BLaER1 treated with 17β-estradiol and CSF1 and Interleukin-3, amounts not matched to agents 10 nM and 100 nM (cell line): ENCODE data around the gene PM20D1.

Experiments
- H3K27ac ChIP-seq, 11 experiments: shearing (Covaris generic); formaldehyde crosslinking; 2 replicates each; pipeline ENCODE4 v1.8.1; 2022
- H3K27me3 ChIP-seq, 11 experiments: shearing (Covaris generic); formaldehyde crosslinking; 2 replicates each; pipeline ENCODE4 v1.8.1; 2022
- H3K36me3 ChIP-seq, 11 experiments: shearing (Covaris generic); formaldehyde crosslinking; 2 replicates each; pipeline ENCODE4 v1.8.1; 2022
- H3K4me1 ChIP-seq, 10 experiments: shearing (Covaris generic); formaldehyde crosslinking; 2 replicates each; pipeline ENCODE4 v1.8.1; 2022
- H3K4me2 ChIP-seq, 11 experiments: shearing (Covaris generic); formaldehyde crosslinking; 2 replicates each; pipeline ENCODE4 v1.8.1; 2022
- H3K4me3 ChIP-seq, 10 experiments: shearing (Covaris generic); formaldehyde crosslinking; 2 replicates each; pipeline ENCODE4 v1.8.1; 2022
- H3K9ac ChIP-seq, 11 experiments: shearing (Covaris generic); formaldehyde crosslinking; 2 replicates each; pipeline ENCODE4 v1.8.1; 2022
- H3K9me3 ChIP-seq, 11 experiments: shearing (Covaris generic); formaldehyde crosslinking; replicated peaks in 1 of 11; 2 replicates each; pipeline ENCODE4 v1.8.1; 2022
- H4K20me1 ChIP-seq, 11 experiments: shearing (Covaris generic); formaldehyde crosslinking; 2 replicates each; pipeline ENCODE4 v1.8.1; 2022
- Cebpa-rat ChIP-seq, 11 experiments: shearing (Covaris generic); IDR thresholded peaks; 2 replicates each; pipeline ENCODE4 v1.8.1; 2022

Gene PM20D1

GRCh38 chr1:205792961-205793673 is 56.8 kb downstream of the PM20D1 start:
- peak overlapping the region in 10 of 11 experiments; percentile 14 to 60 (median 40); a peak in 16 of 22 replicates for H3K4me2 ChIP-seq
- H3K9me3 ChIP-seq, result no peaks in the 10 kb centered on the region
- peak overlapping the region in 3 of 11 experiments; percentile 6 to 37 (median 10); a peak in 3 of 22 replicates for H3K27ac ChIP-seq
- H4K20me1 ChIP-seq, result peaks cover 0 to 11% (median 0%) of the 10 kb centered on the region in 11 experiments; a peak in 2 of 22 replicates
- H3K4me1 ChIP-seq, result peaks cover 23 to 47% (median 39%) of the 10 kb centered on the region in 10 experiments
- TF ChIP-seq Cebpa-rat (IDR thresholded peaks at IDR 0.05), result no peak
- H3K27me3 ChIP-seq, result no peaks in the 10 kb centered on the region
- peak overlapping the region in 4 of 11 experiments; percentile 6 to 39 (median 34); a peak in 4 of 22 replicates for H3K9ac ChIP-seq
- no peak overlapping the region for H3K4me3 ChIP-seq
- H3K36me3 ChIP-seq, result peaks cover 57 to 96% (median 83%) of the 10 kb centered on the region in 11 experiments

GRCh38 chr1:205792481-205792881 is 57.5 kb downstream of the PM20D1 start:
- Histone ChIP-seq H3K27ac (peak overlapping the region in 2 of 11 experiments; percentile 6 to 37; a peak in 2 of 22 replicates), H3K27me3 (no peaks in the 10 kb centered on the region), H3K9ac (peak overlapping the region in 4 of 11 experiments; percentile 6 to 39 (median 34); a peak in 4 of 22 replicates), H3K4me1 (peaks cover 23 to 47% (median 39%) of the 10 kb centered on the region in 10 experiments), H3K9me3 (no peaks in the 10 kb centered on the region), H3K4me3 (no peak overlapping the region), H4K20me1 (peaks cover 0 to 11% (median 0%) of the 10 kb centered on the region in 11 experiments; a peak in 2 of 22 replicates), H3K36me3 (peaks cover 51 to 90% (median 76%) of the 10 kb centered on the region in 11 experiments), H3K4me2 (peak overlapping the region in 7 of 11 experiments; percentile 21 to 60 (median 43); a peak in 10 of 22 replicates)
- TF ChIP-seq Cebpa-rat (IDR thresholded peaks at IDR 0.05), result no peak

- H3K27ac ChIP-seq, result 0 out of 22 replicates have a peak overlapping the region, but pooled peaks of 1 of the 11 experiments have one; percentile 24
- H3K4me1 ChIP-seq, result peaks cover 23 to 47% (median 39%) of the 10 kb centered on the region in 10 experiments
- H3K9ac ChIP-seq, result peak overlapping the region in 1 of 11 experiments; percentile 33; a peak in 1 of 22 replicates
- no peaks in the 10 kb centered on the region for H3K27me3 ChIP-seq
- H3K36me3 ChIP-seq, result peaks cover 43 to 82% (median 68%) of the 10 kb centered on the region in 11 experiments
- no peaks in the 10 kb centered on the region for H3K9me3 ChIP-seq
- no peak for TF ChIP-seq Cebpa-rat (IDR thresholded peaks at IDR 0.05)
- H3K4me3 ChIP-seq, result no peak overlapping the region
- peak overlapping the region in 2 of 11 experiments; percentile 9 to 17; a peak in 2 of 22 replicates for H3K4me2 ChIP-seq
- peaks cover 0 to 11% (median 0%) of the 10 kb centered on the region in 11 experiments; a peak in 1 of 22 replicates for H4K20me1 ChIP-seq
Measured at GRCh38 chr1:205791568-205792180, 58.3 kb downstream of the PM20D1 start.

- Histone ChIP-seq H3K4me2 (no peak overlapping the region), H3K9ac (no peak overlapping the region), H4K20me1 (no peaks in the 10 kb centered on the region), H3K4me1 (peaks cover 18 to 35% (median 23%) of the 10 kb centered on the region in 10 experiments), H3K9me3 (no peaks in the 10 kb centered on the region), H3K27me3 (no peaks in the 10 kb centered on the region), H3K4me3 (no peak overlapping the region), H3K36me3 (peaks cover 12 to 39% (median 31%) of the 10 kb centered on the region in 11 experiments; a peak in 21 of 22 replicates), H3K27ac (no peak overlapping the region)
- no peak for TF ChIP-seq Cebpa-rat (IDR thresholded peaks at IDR 0.05)
Measured at GRCh38 chr1:205787287-205787916, 62.5 kb downstream of the PM20D1 start.

DNA sequence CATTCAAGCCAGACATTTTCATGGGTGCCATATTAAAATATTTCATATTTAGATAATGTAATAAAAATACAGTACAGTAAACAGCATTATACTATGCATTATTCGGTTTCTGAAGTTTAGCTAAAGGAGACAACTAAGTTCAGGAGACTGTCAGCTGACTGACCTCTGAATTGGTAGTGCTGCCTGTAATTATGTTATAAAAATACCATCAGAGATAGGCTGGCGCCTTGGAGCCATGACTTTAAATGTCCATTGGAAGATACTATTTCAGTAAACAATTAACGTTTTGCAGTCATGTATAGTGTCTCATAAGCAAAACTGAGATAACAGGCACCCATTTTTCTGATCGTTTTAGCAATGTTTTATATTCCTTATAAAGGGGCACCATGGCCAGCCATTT is 63.3 kb downstream of the PM20D1 start:
- Histone ChIP-seq H3K4me2 (no peak overlapping the region), H3K9me3 (no peaks in the 10 kb centered on the region), H3K4me3 (no peak overlapping the region), H4K20me1 (no peaks in the 10 kb centered on the region), H3K36me3 (peaks cover 12 to 31% (median 25%) of the 10 kb centered on the region in 11 experiments; a peak in 21 of 22 replicates), H3K27me3 (no peaks in the 10 kb centered on the region), H3K9ac (no peak overlapping the region), H3K4me1 (peaks cover 20 to 38% (median 25%) of the 10 kb centered on the region in 10 experiments), H3K27ac (no peak overlapping the region)
- TF ChIP-seq Cebpa-rat (IDR thresholded peaks at IDR 0.05), result no peak

DNA sequence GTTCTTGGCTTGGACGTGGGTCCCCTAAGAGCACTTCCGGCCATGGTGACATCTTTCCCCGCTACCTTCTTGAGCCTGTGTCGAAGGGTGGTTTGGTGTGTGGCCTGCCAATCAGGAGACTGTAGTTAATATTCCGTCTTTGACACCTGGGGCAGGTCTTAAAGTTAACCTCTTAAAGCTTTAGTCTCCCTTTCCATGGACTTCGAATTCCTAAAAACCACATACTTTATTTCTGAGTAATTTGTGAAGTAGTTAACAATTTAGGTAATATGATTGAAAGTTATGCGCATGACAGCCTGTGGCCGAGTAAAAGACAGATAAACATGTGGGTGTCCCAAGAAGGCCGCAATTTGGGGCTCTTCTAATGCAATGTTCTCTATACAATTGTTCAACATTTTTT is 64.5 kb downstream of the PM20D1 start:
- Histone ChIP-seq H3K9ac (no peak overlapping the region), H3K9me3 (no peaks in the 10 kb centered on the region), H3K4me3 (no peak overlapping the region), H3K4me2 (no peak overlapping the region), H3K27ac (no peak overlapping the region), H4K20me1 (no peaks in the 10 kb centered on the region), H3K4me1 (peaks cover 25 to 48% (median 33%) of the 10 kb centered on the region in 10 experiments), H3K36me3 (peaks cover 6 to 19% (median 14%) of the 10 kb centered on the region in 11 experiments; a peak in 20 of 22 replicates), H3K27me3 (no peaks in the 10 kb centered on the region)
- TF ChIP-seq Cebpa-rat (IDR thresholded peaks at IDR 0.05), result no peak

DNA sequence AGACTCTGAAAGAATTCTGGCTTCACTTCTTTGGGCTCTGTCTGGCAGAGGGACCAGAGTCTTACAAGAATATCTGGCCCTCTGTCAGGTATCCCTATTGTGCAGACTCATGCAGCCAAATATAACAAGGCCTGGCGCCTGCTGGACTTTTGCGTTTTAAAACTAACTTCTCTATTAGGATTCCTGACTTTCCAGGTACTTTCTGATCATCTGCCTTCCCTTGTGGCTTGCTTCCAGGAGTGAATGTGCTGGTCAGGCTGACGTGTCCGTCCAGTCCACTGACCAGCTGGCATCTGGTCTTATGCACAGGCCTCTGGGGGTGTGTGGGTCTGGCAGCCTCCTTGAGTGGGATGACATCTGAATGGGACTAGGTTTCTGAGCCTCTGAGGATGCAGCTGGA is 66.0 kb downstream of the PM20D1 start:
- 0 out of 22 replicates have a peak overlapping the region, but pooled peaks of 1 of the 11 experiments have one; percentile 46 for H3K27ac ChIP-seq
- H3K27me3 ChIP-seq, result no peaks in the 10 kb centered on the region
- no peak for TF ChIP-seq Cebpa-rat (IDR thresholded peaks at IDR 0.05)
- H3K4me3 ChIP-seq, result no peak overlapping the region
- peaks cover 0 to 4% (median 0%) of the 10 kb centered on the region in 11 experiments; a peak in 3 of 22 replicates for H3K36me3 ChIP-seq
- no peaks in the 10 kb centered on the region for H3K9me3 ChIP-seq
- H4K20me1 ChIP-seq, result no peaks in the 10 kb centered on the region
- peaks cover 25 to 40% (median 33%) of the 10 kb centered on the region in 10 experiments for H3K4me1 ChIP-seq
- H3K4me2 ChIP-seq, result peak overlapping the region in 6 of 11 experiments; percentile 49 to 76 (median 76); a peak in 12 of 22 replicates
- no peak overlapping the region for H3K9ac ChIP-seq

DNA sequence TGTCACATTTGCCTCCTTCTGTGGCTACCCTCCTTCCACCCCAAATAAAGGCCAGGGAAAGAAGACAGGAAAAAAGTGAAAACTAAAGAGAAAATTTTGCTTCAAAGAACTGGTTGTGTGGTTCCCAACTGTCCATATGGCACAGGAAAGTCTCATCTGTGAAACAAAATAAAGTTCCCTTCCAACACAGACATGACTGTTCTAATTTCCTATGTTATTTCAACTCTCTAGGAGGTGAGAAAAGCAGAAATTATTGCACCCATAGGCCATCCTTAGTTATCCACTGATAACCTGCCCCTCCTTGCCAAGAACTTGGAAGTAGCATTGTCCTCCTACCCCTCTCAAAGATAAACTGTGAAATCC is 66.5 kb downstream of the PM20D1 start:
- Histone ChIP-seq H3K27ac (peak overlapping the region in 9 of 11 experiments; percentile 11 to 58 (median 40); a peak in 14 of 22 replicates), H3K4me1 (peaks cover 30 to 45% (median 38%) of the 10 kb centered on the region in 10 experiments), H3K9ac (peak overlapping the region in 2 of 11 experiments; percentile 4 to 38; a peak in 1 of 22 replicates), H3K9me3 (no peaks in the 10 kb centered on the region), H3K36me3 (no peaks in the 10 kb centered on the region; a peak in 1 of 22 replicates), H3K27me3 (no peaks in the 10 kb centered on the region), H3K4me2 (peak overlapping the region; percentile 49 to 76 (median 68); a peak in 21 of 22 replicates), H3K4me3 (no peak overlapping the region), H4K20me1 (no peaks in the 10 kb centered on the region)
- TF ChIP-seq Cebpa-rat (IDR thresholded peaks at IDR 0.05), result no peak
